Measurements from ENCODE around the gene NUDT1. TPM values are rescaled to one million over a fixed set of nuclear protein-coding genes. Genes with fewer than 3 reads are reported as not detected.

Gene NUDT1
- total and polyA plus RNA-seq, 7 experiments from 2014 or later: 14.0 to 77.7 (median 22.7) TPM

DNA sequence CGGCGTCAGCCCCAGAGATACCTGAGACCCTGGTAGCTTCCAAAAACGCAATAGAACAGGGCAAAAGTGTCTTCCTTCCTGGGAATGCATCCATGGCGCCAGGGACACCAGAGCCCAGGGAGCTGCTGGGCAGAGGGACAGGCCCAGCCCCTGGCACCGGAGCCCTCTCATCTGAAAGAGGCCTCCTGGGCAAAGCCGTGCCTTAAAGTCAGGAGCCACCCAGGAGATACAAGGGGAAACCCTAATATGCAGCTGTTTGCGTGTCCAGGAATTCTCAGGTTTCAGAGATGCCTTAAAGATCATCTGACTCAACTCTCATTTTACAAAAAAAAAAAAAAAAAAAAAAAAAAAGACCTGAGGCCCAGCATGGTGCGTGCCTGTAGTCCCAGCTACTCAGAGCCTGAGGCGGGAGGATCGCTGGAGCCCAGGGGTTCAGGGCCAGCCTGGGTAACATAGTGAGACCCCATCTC, 28.0 kb downstream of the NUDT1 start:
- no peak overlapping the region for H3K27ac ChIP-seq (ENCODE audit: low read depth, low read length)
- H3K4me1 ChIP-seq (ENCODE audit: control insufficient read depth in 2 of 2, insufficient read depth in 2 of 2, low read length in 2 of 2): no peaks in the 10 kb centered on the region
- DNase-seq (no peak), ATAC-seq (no peak)
- peaks cover 0 to 17% (median 0%) of the 10 kb centered on the region in 3 experiments for H3K36me3 ChIP-seq (ENCODE audit: control insufficient read depth in 2 of 3, insufficient read depth in 3 of 3, low read length in 3 of 3)
- POLR2A ChIA-PET: no interaction called here
- Mint-ChIP-seq H3K4me1 (no peaks in the 10 kb centered on the region), H3K27ac (no peak overlapping the region), H3K9me3 (no peaks in the 10 kb centered on the region), H3K27me3 (no peaks in the 10 kb centered on the region), H3K4me3 (no peak overlapping the region), H3K36me3 (peaks cover 0 to 25% (median 4%) of the 10 kb centered on the region in 5 donors)
- H3K9me3 ChIP-seq (ENCODE audit: control insufficient read depth in 2 of 3, low read length in 3 of 3): no peaks in the 10 kb centered on the region
- H3K27me3 ChIP-seq (ENCODE audit: control insufficient read depth in 2 of 2, insufficient read depth in 2 of 2, low read length in 2 of 2): no peaks in the 10 kb centered on the region
- no peak overlapping the region for H3K4me3 ChIP-seq (ENCODE audit: low read length)
- intact Hi-C loops (cut with micrococcal nuclease): no loop called here
- CTCF ChIA-PET: no interaction called here

- Histone ChIP-seq H3K4me1 (ENCODE audit: control insufficient read depth in 2 of 2, insufficient read depth in 2 of 2, low read length in 2 of 2) (no peaks in the 10 kb centered on the region), H3K9me3 (ENCODE audit: control insufficient read depth in 2 of 3, low read length in 3 of 3) (no peaks in the 10 kb centered on the region), H3K27ac (ENCODE audit: low read depth, low read length) (no peak overlapping the region), H3K36me3 (ENCODE audit: control insufficient read depth in 2 of 3, insufficient read depth in 3 of 3, low read length in 3 of 3) (peaks cover 0 to 17% (median 0%) of the 10 kb centered on the region in 3 experiments), H3K4me3 (ENCODE audit: low read length) (no peak overlapping the region), H3K27me3 (ENCODE audit: control insufficient read depth in 2 of 2, insufficient read depth in 2 of 2, low read length in 2 of 2) (no peaks in the 10 kb centered on the region)
- Mint-ChIP-seq H3K4me3 (no peak overlapping the region), H3K36me3 (peaks cover 0 to 25% (median 4%) of the 10 kb centered on the region in 5 donors), H3K9me3 (no peaks in the 10 kb centered on the region), H3K27me3 (no peaks in the 10 kb centered on the region), H3K27ac (no peak overlapping the region), H3K4me1 (no peaks in the 10 kb centered on the region)
- no peak for ATAC-seq
- ChIA-PET POLR2A (no interaction called here), CTCF (no interaction called here)
- no peak for DNase-seq
- intact Hi-C loops (cut with micrococcal nuclease): no loop called here
Observed at GRCh38 chr7:2270495-2270894, 28.5 kb downstream of the NUDT1 start.

DNA sequence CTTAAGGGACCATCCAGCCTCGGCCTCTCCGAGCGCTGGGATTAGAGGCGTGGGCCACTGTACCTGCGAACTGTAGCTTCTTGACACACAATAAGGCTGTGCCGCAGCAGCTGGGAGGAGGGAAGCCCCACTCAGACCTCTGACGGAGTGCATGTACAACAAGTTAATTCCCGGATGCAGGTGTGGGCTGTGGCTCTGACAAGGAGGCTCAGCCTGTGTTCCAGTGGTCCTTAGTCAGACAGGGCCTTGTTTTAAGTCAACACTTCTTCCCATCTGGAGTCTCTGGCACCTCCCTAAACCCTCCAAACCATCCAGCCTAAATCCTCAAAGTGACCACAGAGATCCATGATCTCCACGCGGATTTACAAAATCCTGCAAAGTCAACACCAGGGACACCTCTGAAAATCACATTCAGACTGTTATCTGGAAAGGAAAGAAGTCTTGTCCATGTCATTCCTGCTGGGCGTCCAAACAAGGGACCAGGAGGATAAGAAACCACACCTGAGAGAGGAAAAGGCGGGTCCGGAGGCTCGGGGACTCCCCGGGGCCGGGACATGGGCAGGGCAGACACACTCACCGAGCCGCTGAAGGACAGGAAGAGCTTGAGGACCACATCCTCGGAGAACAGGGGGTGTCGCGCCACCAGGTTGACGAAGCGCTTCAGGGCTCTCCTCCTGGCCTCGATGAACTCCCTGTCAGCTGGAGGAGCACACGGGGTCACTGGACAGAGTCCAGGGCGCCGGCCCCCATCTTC, 29.4 kb downstream of the NUDT1 start:
- POLR2A ChIA-PET: no interaction called here

DNA sequence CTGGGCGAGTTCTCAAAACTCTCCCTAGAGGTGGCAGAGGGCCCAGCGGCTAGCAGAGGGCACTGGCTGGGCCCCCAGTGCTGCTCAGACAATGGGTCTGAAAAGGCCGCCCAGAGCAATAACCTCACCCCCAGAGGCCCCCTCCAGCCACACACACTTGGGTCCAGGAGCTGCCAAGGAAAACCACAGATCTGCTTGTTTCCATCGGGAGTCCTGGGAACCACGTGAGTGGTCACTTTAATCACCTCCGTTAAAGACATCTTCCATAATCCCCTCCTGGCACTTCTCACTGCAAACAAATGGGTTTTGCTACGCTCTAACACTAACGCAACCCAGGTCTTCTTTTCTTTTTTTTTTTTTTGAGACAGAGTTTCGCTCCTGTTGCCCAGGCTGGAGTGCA, 30.0 kb downstream of the NUDT1 start:
- Mint-ChIP-seq H3K4me1 (no peaks in the 10 kb centered on the region), H3K9me3 (no peaks in the 10 kb centered on the region), H3K36me3 (peaks cover 0 to 28% (median 4%) of the 10 kb centered on the region in 5 donors), H3K4me3 (no peak overlapping the region), H3K27me3 (no peaks in the 10 kb centered on the region), H3K27ac (no peak overlapping the region)
- intact Hi-C loops (cut with micrococcal nuclease): no loop called here
- Histone ChIP-seq H3K4me3 (ENCODE audit: low read length) (no peak overlapping the region), H3K27ac (ENCODE audit: low read depth, low read length) (no peak overlapping the region), H3K9me3 (ENCODE audit: control insufficient read depth in 2 of 3, low read length in 3 of 3) (no peaks in the 10 kb centered on the region), H3K27me3 (ENCODE audit: control insufficient read depth in 2 of 2, insufficient read depth in 2 of 2, low read length in 2 of 2) (no peaks in the 10 kb centered on the region), H3K4me1 (ENCODE audit: control insufficient read depth in 2 of 2, insufficient read depth in 2 of 2, low read length in 2 of 2) (no peaks in the 10 kb centered on the region), H3K36me3 (ENCODE audit: control insufficient read depth in 2 of 3, insufficient read depth in 3 of 3, low read length in 3 of 3) (peaks cover 0 to 17% (median 0%) of the 10 kb centered on the region in 3 experiments)
- ATAC-seq (no peak), DNase-seq (no peak)
- ChIA-PET CTCF (no interaction called here), POLR2A (interaction anchor here (0.6 kb wide), 1 partner anchor 664 kb away, joined by 7 read pairs; no protein-coding TSS in a partner anchor)

More for the DNA sequence above, 29.4 kb downstream of the NUDT1 start:
- Histone ChIP-seq H3K4me1 (ENCODE audit: control insufficient read depth in 2 of 2, insufficient read depth in 2 of 2, low read length in 2 of 2) (no peaks in the 10 kb centered on the region), H3K27ac (ENCODE audit: low read depth, low read length) (no peak overlapping the region), H3K9me3 (ENCODE audit: control insufficient read depth in 2 of 3, low read length in 3 of 3) (no peaks in the 10 kb centered on the region), H3K27me3 (ENCODE audit: control insufficient read depth in 2 of 2, insufficient read depth in 2 of 2, low read length in 2 of 2) (no peaks in the 10 kb centered on the region), H3K36me3 (ENCODE audit: control insufficient read depth in 2 of 3, insufficient read depth in 3 of 3, low read length in 3 of 3) (peaks cover 0 to 17% (median 0%) of the 10 kb centered on the region in 3 experiments), H3K4me3 (ENCODE audit: low read length) (no peak overlapping the region)
- intact Hi-C loops (cut with micrococcal nuclease): no loop called here
- no peak for DNase-seq
- Mint-ChIP-seq H3K27ac (no peak overlapping the region), H3K4me1 (no peaks in the 10 kb centered on the region), H3K36me3 (peaks cover 0 to 25% (median 4%) of the 10 kb centered on the region in 5 donors), H3K4me3 (no peak overlapping the region), H3K27me3 (no peaks in the 10 kb centered on the region), H3K9me3 (no peaks in the 10 kb centered on the region)
- CTCF ChIA-PET: interaction anchor here (0.6 kb wide), 1 partner anchor 804 kb away, joined by 3 read pairs; no protein-coding TSS in a partner anchor
- no peak for ATAC-seq

- Histone ChIP-seq H3K4me1 (ENCODE audit: control insufficient read depth in 2 of 2, insufficient read depth in 2 of 2, low read length in 2 of 2) (no peaks in the 10 kb centered on the region), H3K4me3 (ENCODE audit: low read length) (no peak overlapping the region), H3K36me3 (ENCODE audit: control insufficient read depth in 2 of 3, insufficient read depth in 3 of 3, low read length in 3 of 3) (peaks cover 0 to 17% (median 0%) of the 10 kb centered on the region in 3 experiments), H3K27me3 (ENCODE audit: control insufficient read depth in 2 of 2, insufficient read depth in 2 of 2, low read length in 2 of 2) (no peaks in the 10 kb centered on the region), H3K27ac (ENCODE audit: low read depth, low read length) (no peak overlapping the region), H3K9me3 (ENCODE audit: control insufficient read depth in 2 of 3, low read length in 3 of 3) (no peaks in the 10 kb centered on the region)
- ChIA-PET CTCF (no interaction called here), POLR2A (no interaction called here)
- Mint-ChIP-seq H3K4me3 (no peak overlapping the region), H3K4me1 (no peaks in the 10 kb centered on the region), H3K9me3 (no peaks in the 10 kb centered on the region), H3K27ac (no peak overlapping the region), H3K27me3 (no peaks in the 10 kb centered on the region), H3K36me3 (peaks cover 0 to 36% (median 4%) of the 10 kb centered on the region in 5 donors)
- DNase-seq: no peak
- intact Hi-C loops (cut with micrococcal nuclease): no loop called here
- no peak for ATAC-seq
Observed at GRCh38 chr7:2273866-2274265, 31.8 kb downstream of the NUDT1 start.

GRCh38 chr7:2274666-2275065, 32.6 kb downstream of the NUDT1 start:
- Mint-ChIP-seq H3K4me1 (peaks cover 0 to under 1% (median 0%) of the 10 kb centered on the region in 7 donors), H3K27ac (no peak overlapping the region), H3K27me3 (no peaks in the 10 kb centered on the region), H3K4me3 (no peak overlapping the region), H3K9me3 (peaks cover 0 to 2% (median 0%) of the 10 kb centered on the region in 11 donors), H3K36me3 (peaks cover 0 to 33% (median 4%) of the 10 kb centered on the region in 5 donors)
- Histone ChIP-seq H3K36me3 (ENCODE audit: control insufficient read depth in 2 of 3, insufficient read depth in 3 of 3, low read length in 3 of 3) (peaks cover 0 to 17% (median 0%) of the 10 kb centered on the region in 3 experiments), H3K27me3 (ENCODE audit: control insufficient read depth in 2 of 2, insufficient read depth in 2 of 2, low read length in 2 of 2) (no peaks in the 10 kb centered on the region), H3K27ac (ENCODE audit: low read depth, low read length) (no peak overlapping the region), H3K4me1 (ENCODE audit: control insufficient read depth in 2 of 2, insufficient read depth in 2 of 2, low read length in 2 of 2) (no peaks in the 10 kb centered on the region), H3K9me3 (ENCODE audit: control insufficient read depth in 2 of 3, low read length in 3 of 3) (no peaks in the 10 kb centered on the region), H3K4me3 (ENCODE audit: low read length) (no peak overlapping the region)
- ATAC-seq (no peak), DNase-seq (no peak)
- ChIA-PET CTCF (no interaction called here), POLR2A (interaction anchor here (0.8 kb wide), 1 partner anchor 27 kb away, joined by 3 read pairs; no protein-coding TSS in a partner anchor)
- intact Hi-C loops (cut with micrococcal nuclease): no loop called here
